HepG2 (cell line): ENCODE data around the gene P2RX3. TPM values are rescaled to one million over a fixed set of nuclear protein-coding genes. Genes with fewer than 3 reads are reported as not detected.

ENCODE experiments used
- BCLAF1 ChIP-seq: fragments of 450-650 bp; IDR thresholded peaks from 2 replicates; pipeline ENCODE4 v1.6.1; 2017; ENCODE audit warnings: mild to moderate bottlenecking
- JUN ChIP-seq: sonication (generic); formaldehyde crosslinking; IDR thresholded peaks from 2 replicates; pipeline ENCODE4 v1.4.0; 2020; ENCODE audit warnings: mild to moderate bottlenecking, missing genetic modification reagents
- NFAT5 ChIP-seq: sonication (generic); formaldehyde crosslinking; IDR thresholded peaks from 2 replicates; pipeline ENCODE4 v1.4.0; 2020; ENCODE audit warnings: missing genetic modification reagents
- PBX2 ChIP-seq: IDR thresholded peaks from 2 replicates; pipeline ENCODE4 v1.6.1; 2016; ENCODE audit warnings: control low read depth
- SMYD3 ChIP-seq: sonication (generic); formaldehyde crosslinking; IDR thresholded peaks from 2 replicates; pipeline ENCODE4 v1.8.1; 2023; ENCODE audit warnings: mild to moderate bottlenecking, missing genetic modification reagents
- TFDP1 ChIP-seq: IDR thresholded peaks from 2 replicates; pipeline ENCODE4 v1.6.1; 2016; ENCODE audit warnings: missing compliant biosample characterization, missing genetic modification reagents, borderline replicate concordance
- ZNF354B ChIP-seq: sonication (generic); formaldehyde crosslinking; IDR thresholded peaks from 2 replicates; pipeline ENCODE4 v1.8.0; 2022; ENCODE audit warnings: mild to moderate bottlenecking, missing genetic modification reagents
- ZNF460 ChIP-seq: sonication (generic); formaldehyde crosslinking; IDR thresholded peaks from 2 replicates; pipeline ENCODE4 v1.5.1; 2020; ENCODE audit warnings: missing genetic modification reagents, mild to moderate bottlenecking, borderline replicate concordance
- ZNF503 ChIP-seq: sonication (generic); formaldehyde crosslinking; IDR thresholded peaks from 2 replicates; pipeline ENCODE4 v1.4.0; 2020; ENCODE audit warnings: missing genetic modification reagents
- ZNF564 ChIP-seq: sonication (generic); formaldehyde crosslinking; IDR thresholded peaks from 2 replicates; pipeline ENCODE4 v1.8.1; 2023; ENCODE audit warnings: mild to moderate bottlenecking, missing genetic modification reagents
- ZNF580 ChIP-seq: IDR thresholded peaks from 2 replicates; pipeline ENCODE4 v1.6.1; 2016; ENCODE audit warnings: low read depth, borderline replicate concordance
- ZSCAN21 ChIP-seq: sonication (generic); formaldehyde crosslinking; IDR thresholded peaks from 2 replicates; pipeline ENCODE4 v1.8.0; 2022; ENCODE audit warnings: mild to moderate bottlenecking, missing genetic modification reagents, moderate library complexity, borderline replicate concordance
- ZUFSP ChIP-seq: sonication (generic); formaldehyde crosslinking; IDR thresholded peaks from 2 replicates; pipeline ENCODE4 v1.9.0; 2021; ENCODE audit warnings: missing genetic modification reagents, mild to moderate bottlenecking, borderline replicate concordance
- polyA plus RNA-seq, 8 experiments: library from polyadenylated mRNA; depleted of rRNA in 3 of 8; stranded (reverse) in 7 of 8; unstranded in 1 of 8; fragments of >200 nt; fragmentation: Illumina TruSeq in 4 of 8; extraction: Trizol in 4 of 8; gene quantifications; 2 replicates each; pipeline versions ENCODE4 v1.2.1 to v1.2.3, GENCODE V29; 2011 to 2016; ENCODE audit warnings: low read depth in 4 of 8, missing spikeins in 1 of 8, mixed read lengths in 1 of 8; ENCODE audit not compliant: insufficient read depth in 1 of 8
- total RNA-seq, 5 experiments: library from RNA; depleted of rRNA; stranded (reverse); fragments of >200 nt; fragmentation: Illumina TruSeq; extraction: Trizol; gene quantifications; 2 replicates each; pipeline ENCODE4 v1.2.3, GENCODE V29; 2016; ENCODE audit warnings: low read depth in 1 of 5

P2RX3 gene
- total and polyA plus RNA-seq, 2 of the 13 experiments (the other 11 are each of a cell fraction or from before 2014, with no cell fraction given) = 0.08 TPM; not detected in 1

GRCh38 chr11:57399972-57400578, 61.9 kb downstream of the P2RX3 start (continued):
- TF ChIP-seq NFAT5 (no peak), ZNF460 (no peak), ZNF564 (CRISPR knock-in tag) (no peak), TFDP1 (CRISPR knock-in tag) (no peak), ZNF354B (CRISPR knock-in tag) (no peak), BCLAF1 (no peak), SMYD3 (CRISPR knock-in tag) (no peak), ZUFSP (no peak), ZNF580 (CRISPR knock-in tag) (no peak), ZSCAN21 (CRISPR knock-in tag) (no peak), ZNF503 (CRISPR knock-in tag) (0 out of 2 replicates have a peak, but pooled peaks have one; percentile 14), JUN (CRISPR knock-in tag) (no peak), PBX2 (no peak)
